Naive B cell (primary cell): ENCODE data around the gene NAA15. TPM values are rescaled to one million over a fixed set of nuclear protein-coding genes. Genes with fewer than 3 reads are reported as not detected.
"Not testable (repeated sequence)": the region's sequence is repeated elsewhere in the genome, so short reads cannot be mapped to it uniquely, and the experiment has no call there.

ENCODE experiments used
- ATAC-seq, 2 donors: fragments of 150-1000 bp; cut with Tn5 transposase; 2 replicates each; pipeline ENCODE4 v1.10.0; 2021; ENCODE audit warnings: low read depth in 2 of 2, mild to moderate bottlenecking in 2 of 2, moderate library complexity in 2 of 2
- DNase-seq: peaks from one replicate; pipeline ENCODE4 v3.0.0; 2022
- H3K27ac Mint-ChIP-seq, 6 donors: one replicate each; pipeline ENCODE4 v1.8.0; 2020 to 2022; ENCODE audit warnings: mild to moderate bottlenecking in 6 of 6, mixed read lengths in 6 of 6, moderate library complexity in 5 of 6, inconsistent platforms in 2 of 6
- H3K27me3 Mint-ChIP-seq, 3 donors: one replicate each; pipeline ENCODE4 v1.8.0; 2021 to 2022; ENCODE audit warnings: mixed read lengths in 3 of 3, mild to moderate bottlenecking in 1 of 3
- H3K36me3 Mint-ChIP-seq, 2 donors: one replicate each; pipeline ENCODE4 v1.8.0; 2020 to 2022; ENCODE audit warnings: mixed read lengths in 2 of 2, inconsistent platforms in 1 of 2, mild to moderate bottlenecking in 1 of 2
- H3K4me1 Mint-ChIP-seq, 3 donors: one replicate each; pipeline ENCODE4 v1.8.0; 2020 to 2022; ENCODE audit warnings: mixed read lengths in 3 of 3, inconsistent platforms in 1 of 3, mild to moderate bottlenecking in 1 of 3, moderate library complexity in 1 of 3
- H3K4me3 Mint-ChIP-seq, 8 donors: one replicate each; pipeline ENCODE4 v1.8.0; 2020 to 2022; ENCODE audit warnings: mild to moderate bottlenecking in 8 of 8, mixed read lengths in 8 of 8, moderate library complexity in 8 of 8, inconsistent platforms in 2 of 8
- H3K9me3 Mint-ChIP-seq, 7 donors: one replicate each; pipeline ENCODE4 v1.8.0; 2020 to 2022; ENCODE audit warnings: mixed read lengths in 7 of 7, mild to moderate bottlenecking in 5 of 7, inconsistent platforms in 2 of 7, moderate library complexity in 1 of 7
- polyA plus RNA-seq, 6 donors: library from polyadenylated mRNA; unstranded; fragments of 300-500 nt; fragmentation: Illumina TruSeq; gene quantifications; one replicate each; pipeline ENCODE4 v1.2.3, GENCODE V29; 2021; ENCODE audit warnings: low read depth in 6 of 6

The NAA15 gene
- polyA plus RNA-seq, 6 donors from 2014 or later: 22.5 to 57.4 (median 53.4) TPM

DNA sequence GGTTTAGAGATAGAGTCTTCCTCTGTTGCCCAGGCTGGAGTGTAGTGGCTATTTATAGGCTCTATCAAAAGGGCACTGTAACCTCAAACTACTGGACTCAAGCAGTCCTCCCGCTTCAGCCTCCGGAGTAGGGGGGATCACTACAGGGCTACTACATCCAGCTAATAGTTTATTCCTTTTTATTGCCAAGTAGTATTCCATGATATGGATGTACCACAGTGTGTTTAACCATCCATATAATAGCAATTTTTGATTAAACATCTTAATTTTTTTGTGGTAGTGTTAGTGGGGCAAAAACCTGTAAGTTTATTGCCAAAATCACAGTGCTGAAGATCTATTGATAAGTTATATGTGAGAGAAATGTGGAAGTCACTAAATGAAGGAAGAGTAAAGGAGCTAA is 3.6 kb downstream of the NAA15 start:
- Mint-ChIP-seq H3K27ac (peak overlapping the region in 1 of 6 donors; percentile 66), H3K4me1 (peaks cover 40 to 81% (median 59%) of the 10 kb centered on the region in 3 donors), H3K9me3 (peaks cover 0 to 2% (median 0%) of the 10 kb centered on the region in 7 donors), H3K4me3 (peak overlapping the region in 3 of 8 donors; percentile 29 to 63 (median 62)), H3K36me3 (peaks cover 5 to 8% of the 10 kb centered on the region in 2 donors), H3K27me3 (no peaks in the 10 kb centered on the region)
- no peak for DNase-seq
- ATAC-seq: no peak

DNA sequence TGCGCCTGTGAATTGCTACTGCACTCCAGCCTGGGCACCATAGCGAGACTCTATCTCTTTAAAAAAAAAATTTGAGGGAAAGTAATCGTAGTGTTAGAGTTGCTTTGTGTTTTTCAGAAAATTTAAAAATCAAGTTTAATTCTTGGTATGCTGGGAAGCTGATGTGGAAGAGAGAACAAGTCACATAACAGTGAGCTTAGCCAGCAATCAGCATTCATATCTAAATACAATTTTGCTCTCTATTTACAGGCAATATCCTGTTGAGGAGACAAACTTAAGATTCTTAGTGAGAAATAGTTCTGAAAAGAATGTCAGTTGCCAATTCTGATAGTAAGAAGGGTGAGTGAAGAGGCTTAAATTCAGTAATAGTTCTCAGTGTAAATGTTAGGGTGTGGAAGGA is 10.6 kb downstream of the NAA15 start:
- Mint-ChIP-seq H3K36me3 (no peaks in the 10 kb centered on the region), H3K4me1 (peaks cover 55 to 86% (median 78%) of the 10 kb centered on the region in 3 donors), H3K4me3 (peak overlapping the region in 4 of 8 donors; percentile 30 to 85 (median 53)), H3K27me3 (no peaks in the 10 kb centered on the region), H3K27ac (peak overlapping the region in 5 of 6 donors; percentile 74 to 94 (median 86)), H3K9me3 (peaks cover 0 to 2% (median 0%) of the 10 kb centered on the region in 7 donors)
- no peak for DNase-seq
- no peak for ATAC-seq

- Mint-ChIP-seq H3K9me3 (peaks cover 0 to 5% (median 0%) of the 10 kb centered on the region in 7 donors), H3K27me3 (no peaks in the 10 kb centered on the region), H3K4me1 (peaks cover 58 to 84% (median 78%) of the 10 kb centered on the region in 3 donors), H3K36me3 (no peaks in the 10 kb centered on the region), H3K27ac (peak overlapping the region; percentile 69 to 94 (median 90)), H3K4me3 (peak overlapping the region; percentile 40 to 85 (median 75))
- peak; percentile 21 for DNase-seq
- ATAC-seq: peak; percentile 62 to 71
Measured at GRCh38 chr4:139312552-139313332, 11.4 kb downstream of the NAA15 start.

DNA sequence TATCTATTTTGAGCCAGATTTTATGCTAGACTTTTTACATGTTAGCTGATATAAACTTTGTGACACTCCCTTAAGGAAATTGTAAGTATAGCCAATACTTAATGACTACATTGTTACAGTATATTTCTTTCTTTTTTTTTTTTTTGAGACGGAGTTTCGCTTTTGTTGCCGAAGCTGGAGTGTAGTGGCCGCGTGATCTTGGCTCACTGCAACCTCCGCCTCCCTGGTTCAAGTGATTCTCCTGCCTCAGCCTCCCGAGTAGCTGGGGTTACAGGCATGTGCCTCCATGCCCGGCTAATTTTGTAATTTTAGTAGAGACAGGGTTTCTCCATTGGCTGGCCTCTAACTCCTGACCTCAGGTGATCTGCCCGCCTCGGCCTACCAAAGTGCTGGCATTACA is 12.1 kb downstream of the NAA15 start:
- Mint-ChIP-seq H3K4me1 (peaks cover 60 to 84% (median 77%) of the 10 kb centered on the region in 3 donors), H3K4me3 (peak overlapping the region; percentile 66 to 85 (median 77)), H3K27ac (peak overlapping the region in 5 of 6 donors; percentile 69 to 95 (median 88))
- H3K27me3 Mint-ChIP-seq, DNase-seq, H3K9me3 Mint-ChIP-seq, ATAC-seq, H3K36me3 Mint-ChIP-seq: not testable (repeated sequence)

DNA sequence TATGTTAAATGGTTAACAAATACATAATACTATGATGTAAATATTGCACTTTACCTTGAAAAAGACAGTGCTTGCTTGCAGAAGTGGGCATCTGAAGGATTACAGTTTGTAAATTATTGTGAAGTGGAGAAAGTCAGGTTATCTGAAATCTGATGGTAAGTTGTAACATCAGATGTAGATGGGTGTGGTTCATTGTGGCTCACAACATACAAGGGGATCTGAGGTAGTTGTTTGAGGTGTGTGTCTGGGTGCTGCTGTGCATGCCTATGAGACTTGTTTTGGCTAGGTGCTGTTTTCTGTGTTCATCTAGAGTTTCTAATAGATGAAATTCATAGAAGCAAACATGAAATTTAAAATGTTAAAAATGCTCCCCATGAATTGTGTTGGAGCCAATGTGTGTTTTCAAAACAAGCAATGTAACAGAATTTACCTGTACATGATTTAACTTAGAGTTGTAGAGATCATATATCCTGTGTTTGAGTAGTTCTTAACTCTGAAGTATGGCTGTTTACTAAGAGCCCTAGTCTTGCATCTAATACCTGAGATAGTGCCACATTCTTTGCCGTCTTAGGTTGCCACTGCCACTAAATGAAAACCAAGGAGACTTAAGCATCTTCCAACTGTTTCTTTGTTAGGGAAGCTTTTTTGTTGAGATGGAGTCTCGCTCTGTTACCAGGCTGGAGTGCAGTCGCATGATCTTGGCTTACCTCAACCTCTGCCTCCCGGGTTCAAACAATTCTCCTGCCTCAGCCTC is 12.9 kb downstream of the NAA15 start:
- peaks cover 0 to 5% (median 0%) of the 10 kb centered on the region in 7 donors for H3K9me3 Mint-ChIP-seq
- peak overlapping the region; percentile 5 to 85 (median 75) for H3K4me3 Mint-ChIP-seq
- no peak for DNase-seq
- no peaks in the 10 kb centered on the region for H3K36me3 Mint-ChIP-seq
- peak overlapping the region; percentile 74 to 97 (median 96) for H3K27ac Mint-ChIP-seq
- peaks cover 60 to 85% (median 73%) of the 10 kb centered on the region in 3 donors for H3K4me1 Mint-ChIP-seq
- no peak for ATAC-seq
- no peaks in the 10 kb centered on the region for H3K27me3 Mint-ChIP-seq

GRCh38 chr4:139315221-139315675 is 13.9 kb downstream of the NAA15 start:
- Mint-ChIP-seq H3K27ac (peak overlapping the region; percentile 74 to 97 (median 94)), H3K9me3 (peaks cover 0 to 5% (median 0%) of the 10 kb centered on the region in 7 donors), H3K36me3 (no peaks in the 10 kb centered on the region), H3K4me1 (peaks cover 64 to 85% (median 80%) of the 10 kb centered on the region in 3 donors), H3K4me3 (peak overlapping the region; percentile 42 to 85 (median 78)), H3K27me3 (no peaks in the 10 kb centered on the region)
- DNase-seq: no peak
- peak; percentile 82 to 89 for ATAC-seq

DNA sequence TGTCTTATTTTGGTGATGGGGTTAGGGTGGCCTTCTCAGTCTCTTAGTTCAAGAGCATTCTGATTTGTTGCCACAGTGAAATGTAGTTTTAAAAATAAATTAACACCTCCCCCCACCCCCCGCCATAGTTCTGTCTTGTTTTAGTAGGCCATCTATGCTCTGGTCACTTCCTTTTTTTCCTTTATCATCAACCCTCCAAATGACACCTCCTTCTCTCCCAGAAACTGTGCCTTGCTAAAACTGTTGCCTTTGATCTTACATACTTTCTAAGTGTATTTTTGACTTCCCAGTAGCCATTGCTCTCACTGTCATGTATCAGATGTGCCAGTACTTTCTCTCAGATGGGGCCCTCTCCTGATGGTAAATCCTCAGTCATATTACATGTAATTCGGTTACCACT is 15.4 kb downstream of the NAA15 start:
- H3K27me3 Mint-ChIP-seq: no peaks in the 10 kb centered on the region
- no peak for ATAC-seq
- DNase-seq: no peak
- H3K36me3 Mint-ChIP-seq: no peaks in the 10 kb centered on the region
- peak overlapping the region; percentile 11 to 94 (median 86) for H3K27ac Mint-ChIP-seq
- H3K4me1 Mint-ChIP-seq: peaks cover 58 to 85% (median 74%) of the 10 kb centered on the region in 3 donors
- peaks cover 0 to 5% (median 0%) of the 10 kb centered on the region in 7 donors for H3K9me3 Mint-ChIP-seq
- peak overlapping the region; percentile 2 to 75 (median 65) for H3K4me3 Mint-ChIP-seq

- DNase-seq: no peak
- no peaks in the 10 kb centered on the region for H3K27me3 Mint-ChIP-seq
- ATAC-seq: no peak
- no peaks in the 10 kb centered on the region for H3K36me3 Mint-ChIP-seq
- peaks cover 0 to 10% (median 0%) of the 10 kb centered on the region in 7 donors for H3K9me3 Mint-ChIP-seq
- H3K27ac Mint-ChIP-seq: peak overlapping the region in 4 of 6 donors; percentile 25 to 82 (median 67)
- no peak overlapping the region for H3K4me3 Mint-ChIP-seq
- H3K4me1 Mint-ChIP-seq: peaks cover 58 to 85% (median 74%) of the 10 kb centered on the region in 3 donors
Measured at GRCh38 chr4:139317635-139318034, 16.3 kb downstream of the NAA15 start.

- DNase-seq: no peak
- H3K27ac Mint-ChIP-seq: peak overlapping the region in 4 of 6 donors; percentile 5 to 70 (median 30)
- H3K4me3 Mint-ChIP-seq: peak overlapping the region in 1 of 8 donors; percentile 48
Measured at GRCh38 chr4:139319571-139319970, 18.3 kb downstream of the NAA15 start.

GRCh38 chr4:139322070-139322469 is 20.8 kb downstream of the NAA15 start:
- H3K9me3 Mint-ChIP-seq, ATAC-seq, DNase-seq, H3K4me3 Mint-ChIP-seq, H3K27me3 Mint-ChIP-seq, H3K36me3 Mint-ChIP-seq: not testable (repeated sequence)
- Mint-ChIP-seq H3K27ac (peak overlapping the region in 2 of 6 donors; percentile 24 to 70), H3K4me1 (peaks cover 34 to 71% (median 52%) of the 10 kb centered on the region in 3 donors)

More at GRCh38 chr4:139319571-139319970, 18.3 kb downstream of the NAA15 start:
- Mint-ChIP-seq H3K27me3 (no peaks in the 10 kb centered on the region), H3K36me3 (no peaks in the 10 kb centered on the region), H3K9me3 (peaks cover 0 to 10% (median 0%) of the 10 kb centered on the region in 7 donors), H3K4me1 (peaks cover 53 to 85% (median 72%) of the 10 kb centered on the region in 3 donors)
- no peak for ATAC-seq

DNA sequence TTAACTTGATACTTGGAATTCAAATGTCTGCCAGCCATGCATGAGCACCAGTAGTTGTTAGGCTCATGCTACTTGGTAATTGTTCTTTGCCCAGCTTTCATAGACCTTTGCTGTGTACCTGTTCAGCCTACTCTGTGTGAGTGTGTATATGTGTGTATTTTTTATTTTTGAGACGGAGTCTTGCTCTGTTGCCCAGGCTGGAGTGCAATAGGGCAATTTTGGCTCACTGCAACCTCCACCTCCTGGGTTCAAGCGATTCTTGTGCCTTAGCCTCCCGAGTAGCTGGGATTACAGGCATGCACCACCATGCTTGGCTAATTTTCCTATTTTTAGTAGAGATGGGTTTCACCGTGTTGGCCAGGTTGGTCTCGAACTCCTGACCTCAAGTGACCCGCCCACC is 21.2 kb downstream of the NAA15 start:
- Mint-ChIP-seq H3K4me1 (peaks cover 31 to 71% (median 47%) of the 10 kb centered on the region in 3 donors), H3K4me3 (peak overlapping the region in 1 of 8 donors; percentile 16)

GRCh38 chr4:139324620-139325019 is 23.3 kb downstream of the NAA15 start:
- Mint-ChIP-seq H3K27me3 (no peaks in the 10 kb centered on the region), H3K4me1 (peaks cover 33 to 66% (median 47%) of the 10 kb centered on the region in 3 donors), H3K4me3 (no peak overlapping the region), H3K9me3 (peaks cover 0 to 7% (median 0%) of the 10 kb centered on the region in 7 donors), H3K27ac (peak overlapping the region in 1 of 6 donors; percentile 40), H3K36me3 (peaks cover 8 to 9% of the 10 kb centered on the region in 2 donors)
- no peak for ATAC-seq
- DNase-seq: no peak

More for the DNA sequence above, 21.2 kb downstream of the NAA15 start:
- not testable (repeated sequence) for ATAC-seq, H3K27me3 Mint-ChIP-seq, H3K9me3 Mint-ChIP-seq, DNase-seq, H3K36me3 Mint-ChIP-seq
- peak overlapping the region in 2 of 6 donors; percentile 24 to 70 for H3K27ac Mint-ChIP-seq

DNA sequence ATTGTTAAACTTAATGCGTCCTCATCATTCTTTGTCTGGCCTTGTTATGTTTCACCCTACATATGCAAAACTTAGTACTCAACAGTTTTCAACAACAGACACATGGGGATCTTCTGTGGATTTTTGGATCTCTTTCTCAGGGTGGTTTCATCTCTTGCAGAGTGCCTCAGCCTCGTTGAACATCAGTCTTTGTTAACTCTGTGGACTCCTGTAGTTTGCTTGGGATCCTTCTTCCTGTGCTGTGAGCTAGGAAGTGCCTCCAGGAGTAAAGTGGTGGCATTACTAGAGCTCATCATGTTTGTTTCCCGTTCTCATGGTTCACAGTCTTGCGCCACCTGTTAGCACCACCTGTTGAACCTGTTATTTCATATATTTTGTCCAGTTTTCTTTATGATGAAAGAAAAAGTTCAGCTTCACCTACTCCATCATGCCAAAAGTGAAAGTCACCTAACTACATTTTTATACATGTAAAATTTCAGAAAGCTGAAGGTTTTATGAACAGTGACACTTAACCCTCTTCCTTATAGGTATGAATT is 28.4 kb downstream of the NAA15 start:
- Mint-ChIP-seq H3K27me3 (no peaks in the 10 kb centered on the region), H3K9me3 (peaks cover 0 to 10% (median 0%) of the 10 kb centered on the region in 7 donors), H3K27ac (peak overlapping the region in 2 of 6 donors; percentile 61 to 83), H3K4me3 (no peak overlapping the region), H3K36me3 (peaks cover 13 to 17% of the 10 kb centered on the region in 2 donors), H3K4me1 (peaks cover 24 to 47% (median 32%) of the 10 kb centered on the region in 3 donors)
- ATAC-seq (no peak), DNase-seq (no peak)
